GM18951 (cell line): ENCODE measurements around the gene TMEM61.
"Not testable (repeated sequence)": the region's sequence is repeated elsewhere in the genome, so short reads cannot be mapped to it uniquely, and the experiment has no call there.

Source experiments
- POLR2A ChIP-seq: IDR thresholded peaks from 4 replicates; pipeline ENCODE4 v1.6.1; 2011; ENCODE audit warnings: mild to moderate bottlenecking; ENCODE audit not compliant: insufficient read length, insufficient read depth; ENCODE audit errors: extremely low read depth
- in situ Hi-C: fragments of 300-500 bp; cut with MboI; formaldehyde crosslinking; loops from one replicate; pipeline ENCODE4 v1.12.0; 2022; ENCODE audit warnings: low sequenced_read_pairs, mixed read lengths, inconsistent platforms; ENCODE audit not compliant: unreplicated experiment

TMEM61 gene

GRCh38 chr1:55010194-55010886, 29.9 kb downstream of the TMEM61 start:
- TF ChIP-seq POLR2A = no peak
- in situ Hi-C loops = no loop called here

- in situ Hi-C loops = no loop called here
- no peak for TF ChIP-seq POLR2A
Observed at GRCh38 chr1:55010887-55011217, 30.4 kb downstream of the TMEM61 start.

GRCh38 chr1:55012661-55013060, 32.2 kb downstream of the TMEM61 start:
- in situ Hi-C loops = no loop called here
- no peak for TF ChIP-seq POLR2A

- in situ Hi-C loops = no loop called here
- TF ChIP-seq POLR2A = no peak
Observed at GRCh38 chr1:55015123-55015522, 34.7 kb downstream of the TMEM61 start.

- no peak for TF ChIP-seq POLR2A
- in situ Hi-C loops = no loop called here
Observed at GRCh38 chr1:55015731-55016620, 35.5 kb downstream of the TMEM61 start.

- in situ Hi-C loops = no loop called here
- no peak for TF ChIP-seq POLR2A
Observed at GRCh38 chr1:55018395-55018794, 38.0 kb downstream of the TMEM61 start.

- in situ Hi-C loops = no loop called here
- no peak for TF ChIP-seq POLR2A
Observed at GRCh38 chr1:55021942-55022546, 41.6 kb downstream of the TMEM61 start.

GRCh38 chr1:55024163-55024562, 43.7 kb downstream of the TMEM61 start:
- in situ Hi-C loops = not testable (repeated sequence)

- in situ Hi-C loops = not testable (repeated sequence)
Observed at GRCh38 chr1:55026682-55027081, 46.3 kb downstream of the TMEM61 start.

GRCh38 chr1:55031098-55031497, 50.7 kb downstream of the TMEM61 start:
- in situ Hi-C loops = not testable (repeated sequence)

GRCh38 chr1:55033265-55033614, 52.8 kb downstream of the TMEM61 start:
- no peak for TF ChIP-seq POLR2A
- in situ Hi-C loops = no loop called here

- in situ Hi-C loops = no loop called here
- TF ChIP-seq POLR2A = no peak
Observed at GRCh38 chr1:55034476-55035133, 54.2 kb downstream of the TMEM61 start.

GRCh38 chr1:55035904-55036303, 55.5 kb downstream of the TMEM61 start:
- in situ Hi-C loops = no loop called here
- no peak for TF ChIP-seq POLR2A
